ENCODE measurements around the gene TTC7B.

TTC7B gene

GRCh38 chr14:90558041-90558982, 257.9 kb downstream of the TTC7B start:
- no peak for DNase-seq (ENCODE audit: low read depth)

- no peak for DNase-seq (ENCODE audit: low read depth)
Measured at GRCh38 chr14:90557516-90557915, 258.7 kb downstream of the TTC7B start.

GRCh38 chr14:90556666-90557450, 259.4 kb downstream of the TTC7B start:
- DNase-seq (ENCODE audit: low read depth), result no peak

- no peak for DNase-seq (ENCODE audit: low read depth)
Measured at GRCh38 chr14:90556012-90556477, 260.2 kb downstream of the TTC7B start.

GRCh38 chr14:90555126-90556011, 260.9 kb downstream of the TTC7B start:
- no peak for DNase-seq (ENCODE audit: low read depth)

GRCh38 chr14:90554341-90554740, 261.9 kb downstream of the TTC7B start:
- DNase-seq (ENCODE audit: low read depth), result no peak

- DNase-seq (ENCODE audit: low read depth), result no peak
Measured at GRCh38 chr14:90553921-90554336, 262.3 kb downstream of the TTC7B start.

GRCh38 chr14:90553298-90553920, 262.8 kb downstream of the TTC7B start:
- no peak for DNase-seq (ENCODE audit: low read depth)

- DNase-seq (ENCODE audit: low read depth), result no peak
Measured at GRCh38 chr14:90552465-90553297, 263.5 kb downstream of the TTC7B start.

- no peak for DNase-seq (ENCODE audit: low read depth)
Measured at GRCh38 chr14:90551733-90552464, 264.3 kb downstream of the TTC7B start.

GRCh38 chr14:90551070-90551704, 265.0 kb downstream of the TTC7B start:
- no peak for DNase-seq (ENCODE audit: low read depth)

GRCh38 chr14:90549794-90550641, 266.2 kb downstream of the TTC7B start:
- no peak for DNase-seq (ENCODE audit: low read depth)

- DNase-seq (ENCODE audit: low read depth), result no peak
Measured at GRCh38 chr14:90548455-90548854, 267.8 kb downstream of the TTC7B start.

- DNase-seq (ENCODE audit: low read depth), result no peak
Measured at GRCh38 chr14:90547968-90548367, 268.3 kb downstream of the TTC7B start.

GRCh38 chr14:90547250-90547649, 269.0 kb downstream of the TTC7B start:
- DNase-seq (ENCODE audit: low read depth), result no peak

GRCh38 chr14:90546767-90547166, 269.5 kb downstream of the TTC7B start:
- no peak for DNase-seq (ENCODE audit: low read depth)

- no peak for DNase-seq (ENCODE audit: low read depth)
Measured at GRCh38 chr14:90545966-90546751, 270.1 kb downstream of the TTC7B start.

GRCh38 chr14:90545382-90545781, 270.8 kb downstream of the TTC7B start:
- DNase-seq (ENCODE audit: low read depth), result no peak
